ENCODE data around the gene MTMR2.

MTMR2 gene

DNA sequence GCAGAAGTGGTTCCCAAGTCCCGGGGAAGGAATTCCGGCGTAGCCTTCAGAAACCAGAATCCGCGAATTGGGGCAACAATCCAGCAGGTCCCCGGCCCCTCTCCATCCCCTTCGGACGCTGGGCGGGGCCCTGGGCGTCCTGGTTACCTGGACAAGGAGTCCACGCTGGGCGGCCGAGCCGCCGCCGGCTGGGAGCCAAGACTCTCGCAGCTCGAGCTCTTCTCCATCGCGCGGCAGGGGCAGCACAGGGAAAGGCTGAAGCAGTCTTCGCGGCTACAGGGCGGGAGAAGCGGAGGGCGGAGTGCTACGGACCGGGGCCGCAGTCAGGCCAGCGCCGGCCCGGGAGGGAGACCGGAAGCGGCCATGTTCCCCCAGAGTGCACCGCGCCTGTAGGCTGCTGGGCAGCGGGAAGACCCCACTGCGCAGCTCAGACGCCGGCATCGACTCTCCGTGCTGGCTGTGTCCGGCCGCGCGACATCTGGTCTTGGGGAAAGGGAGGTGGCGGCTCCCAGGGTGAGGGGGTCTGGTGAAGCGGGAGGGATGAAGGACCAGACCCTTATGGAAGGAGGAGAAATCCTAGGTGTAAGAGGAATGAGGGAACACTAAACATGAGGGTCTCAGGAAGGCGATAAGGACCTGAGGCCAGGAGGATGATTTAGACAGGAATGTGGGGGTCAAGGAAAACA lies at the start of gene MTMR2:
Gene MTMR2 (minus strand): TSS at position 380 of the 686 bp plus-strand sequence. CDS start 153 bp downstream, at position 227.
- H3K4me3 ChIP-seq (ENCODE audit: low read depth, low read length), result peak within 1 kb of the TSS; percentile 86
- DNase-seq (ENCODE audit: low read depth), result peak; percentile 77
- TF ChIP-seq, protein P1, sequence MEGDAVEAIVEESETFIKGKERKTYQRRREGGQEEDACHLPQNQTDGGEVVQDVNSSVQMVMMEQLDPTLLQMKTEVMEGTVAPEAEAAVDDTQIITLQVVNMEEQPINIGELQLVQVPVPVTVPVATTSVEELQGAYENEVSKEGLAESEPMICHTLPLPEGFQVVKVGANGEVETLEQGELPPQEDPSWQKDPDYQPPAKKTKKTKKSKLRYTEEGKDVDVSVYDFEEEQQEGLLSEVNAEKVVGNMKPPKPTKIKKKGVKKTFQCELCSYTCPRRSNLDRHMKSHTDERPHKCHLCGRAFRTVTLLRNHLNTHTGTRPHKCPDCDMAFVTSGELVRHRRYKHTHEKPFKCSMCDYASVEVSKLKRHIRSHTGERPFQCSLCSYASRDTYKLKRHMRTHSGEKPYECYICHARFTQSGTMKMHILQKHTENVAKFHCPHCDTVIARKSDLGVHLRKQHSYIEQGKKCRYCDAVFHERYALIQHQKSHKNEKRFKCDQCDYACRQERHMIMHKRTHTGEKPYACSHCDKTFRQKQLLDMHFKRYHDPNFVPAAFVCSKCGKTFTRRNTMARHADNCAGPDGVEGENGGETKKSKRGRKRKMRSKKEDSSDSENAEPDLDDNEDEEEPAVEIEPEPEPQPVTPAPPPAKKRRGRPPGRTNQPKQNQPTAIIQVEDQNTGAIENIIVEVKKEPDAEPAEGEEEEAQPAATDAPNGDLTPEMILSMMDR (conservative IDR thresholded peaks at IDR 0.05; ENCODE audit: low read depth, low read length), result no peak

DNA sequence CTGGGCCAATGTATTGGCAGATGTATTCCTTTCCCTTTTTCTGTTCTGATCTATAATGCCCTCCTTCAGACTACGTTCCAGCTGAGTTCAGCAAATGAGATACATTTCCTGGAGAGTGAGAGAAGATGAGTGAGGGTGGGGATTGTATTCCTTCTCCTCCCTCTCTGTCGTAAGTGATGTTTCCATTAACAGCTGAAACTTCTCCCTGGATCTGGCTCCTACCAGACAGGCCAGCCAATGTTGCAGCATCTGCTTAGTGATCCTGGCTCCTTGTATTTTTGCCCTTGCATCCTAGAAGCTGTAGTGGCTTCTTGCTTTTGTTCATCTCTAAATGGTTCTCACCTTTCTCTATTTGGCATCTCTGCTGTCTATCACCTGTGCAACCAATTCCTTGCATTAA lies 48.2 kb upstream of the MTMR2 start:
- TF ChIP-seq, protein P1 (conservative IDR thresholded peaks at IDR 0.05; ENCODE audit: low read depth, low read length), result no peak
- DNase-seq (ENCODE audit: low read depth), result no peak
- no peak overlapping the region for H3K4me3 ChIP-seq (ENCODE audit: low read depth, low read length)

DNA sequence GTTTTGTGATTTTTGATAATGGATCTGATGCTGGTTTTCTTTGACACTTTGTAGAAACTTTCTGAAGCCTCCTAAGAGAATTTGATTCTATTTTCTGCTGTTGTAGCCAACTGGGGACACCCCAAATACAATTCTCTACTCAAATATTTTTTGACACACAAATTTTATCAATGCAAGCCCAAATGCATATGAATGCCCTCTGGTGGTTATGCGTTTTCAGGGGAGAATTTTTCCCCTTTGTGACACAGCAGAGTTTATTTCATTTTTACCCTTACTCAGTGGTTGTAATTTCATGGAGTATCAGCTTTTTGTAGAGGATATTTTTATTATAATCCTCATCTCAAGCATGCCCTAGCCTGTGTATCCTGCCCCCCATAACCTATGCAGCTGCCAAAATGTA lies 44.7 kb upstream of the MTMR2 start:
- H3K4me3 ChIP-seq (ENCODE audit: low read depth, low read length), result no peak overlapping the region
- peak; percentile 41 for DNase-seq (ENCODE audit: low read depth)
- TF ChIP-seq, protein P1 (conservative IDR thresholded peaks at IDR 0.05; ENCODE audit: low read depth, low read length), result peak; percentile 58

DNA sequence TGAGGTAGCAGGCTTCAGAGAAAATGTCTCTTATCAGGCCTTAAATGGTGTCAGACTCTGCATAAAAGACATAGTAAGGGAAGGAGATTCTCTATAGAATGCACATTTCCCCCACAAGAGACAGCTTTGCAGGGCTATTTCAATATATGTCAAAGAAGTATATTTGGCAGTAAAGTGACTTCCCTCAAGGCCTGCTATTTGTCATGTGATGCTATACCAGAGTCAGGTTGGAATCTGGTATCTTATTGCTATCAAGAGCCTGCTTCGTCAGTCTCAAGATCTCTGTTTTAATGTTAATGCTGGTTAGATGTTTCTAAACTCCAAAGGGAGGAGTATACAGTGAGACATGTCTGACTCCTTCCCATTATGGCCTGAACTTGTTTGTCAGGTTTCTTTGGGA lies 40.4 kb upstream of the MTMR2 start:
- DNase-seq (ENCODE audit: low read depth), result no peak
- H3K4me3 ChIP-seq (ENCODE audit: low read depth, low read length), result no peak overlapping the region
- TF ChIP-seq, protein P1 (conservative IDR thresholded peaks at IDR 0.05; ENCODE audit: low read depth, low read length), result no peak

DNA sequence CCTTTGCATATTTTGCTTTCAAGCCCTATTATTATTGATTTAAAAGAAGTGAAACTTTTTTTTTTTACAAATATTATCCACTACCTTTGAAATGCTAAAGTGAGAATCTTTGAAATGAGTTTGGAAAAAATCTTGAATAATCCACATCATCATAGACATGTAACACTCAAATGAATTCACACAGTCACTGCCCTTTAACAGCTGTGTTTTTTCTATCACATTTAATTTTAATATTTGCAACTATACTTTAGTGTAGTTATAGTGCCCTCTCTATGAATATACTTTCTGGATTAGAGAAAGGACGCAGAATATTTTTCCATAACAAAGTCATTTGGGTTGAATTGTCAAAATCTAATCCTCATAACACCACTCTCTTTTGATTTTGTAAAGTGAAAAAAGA lies 37.9 kb upstream of the MTMR2 start:
- DNase-seq (ENCODE audit: low read depth), result no peak
- TF ChIP-seq, protein P1 (conservative IDR thresholded peaks at IDR 0.05; ENCODE audit: low read depth, low read length), result no peak
- H3K4me3 ChIP-seq (ENCODE audit: low read depth, low read length), result no peak overlapping the region

DNA sequence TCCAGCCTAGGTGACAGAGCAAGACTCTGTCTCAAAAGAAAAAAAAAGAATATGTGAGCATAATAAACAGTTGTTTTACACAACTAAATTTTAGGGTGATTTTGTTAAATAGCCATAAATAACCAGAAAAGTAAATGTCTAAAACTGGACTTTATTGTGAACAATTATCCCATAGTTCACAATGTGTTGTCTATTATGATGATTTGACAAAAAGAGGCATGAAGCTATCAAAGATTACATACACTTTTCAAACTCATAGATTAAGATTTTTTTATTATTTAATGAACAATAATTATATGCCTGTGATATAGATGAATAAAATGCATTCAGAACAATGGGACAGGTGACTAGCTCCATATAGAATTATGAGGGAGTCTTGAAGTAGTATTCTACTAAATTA lies 27.0 kb upstream of the MTMR2 start:
- TF ChIP-seq, protein P1 (conservative IDR thresholded peaks at IDR 0.05; ENCODE audit: low read depth, low read length), result no peak
- no peak for DNase-seq (ENCODE audit: low read depth)
- no peak overlapping the region for H3K4me3 ChIP-seq (ENCODE audit: low read depth, low read length)

DNA sequence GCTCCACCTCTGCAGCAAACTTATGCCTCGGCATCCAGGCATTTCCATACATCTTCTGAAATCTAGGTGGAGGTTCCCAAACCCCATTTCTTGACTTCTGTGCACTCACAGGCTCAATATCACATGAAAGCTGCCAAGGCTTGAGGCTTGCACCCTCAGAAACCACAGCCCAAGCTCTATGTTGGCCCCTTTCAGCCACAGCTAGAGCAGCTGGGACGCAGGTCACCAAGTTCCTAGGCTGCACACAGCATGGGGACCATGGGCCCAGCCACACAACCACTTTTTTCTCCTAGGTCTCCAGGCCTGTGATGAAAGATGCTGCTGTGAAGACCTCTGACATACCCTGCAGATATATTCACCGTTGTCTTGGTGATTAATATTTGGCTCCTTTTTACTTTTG lies 24.7 kb upstream of the MTMR2 start:
- TF ChIP-seq, protein P1 (conservative IDR thresholded peaks at IDR 0.05; ENCODE audit: low read depth, low read length), result no peak

More for the DNA sequence above, 24.7 kb upstream of the MTMR2 start:
- no peak overlapping the region for H3K4me3 ChIP-seq (ENCODE audit: low read depth, low read length)
- DNase-seq (ENCODE audit: low read depth), result no peak

All from choroid plexus epithelial cell (primary cell).